GM20431 (cell line): ENCODE data around the gene DNAJC17.

Experiments used
- in situ Hi-C: fragments of 300-500 bp; cut with MseI, MboI; formaldehyde crosslinking; loops from one replicate; pipeline ENCODE4 v1.15.0; 2020; ENCODE audit warnings: low sequenced_read_pairs; ENCODE audit not compliant: unreplicated experiment

Gene DNAJC17

GRCh38 chr15:40793216-40793989, 13.9 kb downstream of the DNAJC17 start:
- in situ Hi-C loops: no loop called here

GRCh38 chr15:40792394-40792793, 14.9 kb downstream of the DNAJC17 start:
- in situ Hi-C loops: no loop called here

GRCh38 chr15:40790718-40791117, 16.6 kb downstream of the DNAJC17 start:
- in situ Hi-C loops: no loop called here

GRCh38 chr15:40789999-40790398, 17.3 kb downstream of the DNAJC17 start:
- in situ Hi-C loops: no loop called here

- in situ Hi-C loops: no loop called here
Observed at GRCh38 chr15:40789119-40789518, 18.2 kb downstream of the DNAJC17 start.

- in situ Hi-C loops: no loop called here
Observed at GRCh38 chr15:40787991-40788390, 19.3 kb downstream of the DNAJC17 start.

DNA sequence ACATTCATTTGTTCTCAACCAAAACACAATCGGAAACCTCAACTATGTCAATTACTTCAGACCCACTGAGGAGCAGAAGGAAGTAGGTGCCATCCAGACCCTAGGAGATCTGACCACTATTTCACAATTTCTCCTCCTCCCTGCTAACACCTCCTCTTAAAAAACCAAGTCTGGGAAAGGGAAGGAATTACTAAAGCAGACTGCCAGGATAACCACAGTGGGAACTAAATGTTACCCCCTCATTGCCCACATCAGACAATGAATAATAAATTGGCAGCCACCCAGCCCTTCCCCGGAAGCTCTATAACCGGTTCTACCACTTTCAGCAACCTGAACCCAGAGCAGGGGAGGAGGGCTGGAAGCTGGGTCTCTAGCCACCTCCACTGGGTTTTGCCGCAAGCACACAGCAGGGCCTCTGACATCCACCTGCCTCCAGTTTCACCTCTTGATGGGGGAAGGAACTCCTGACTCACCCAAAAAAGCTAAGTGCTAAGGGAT, 19.9 kb downstream of the DNAJC17 start:
- in situ Hi-C loops: no loop called here

DNA sequence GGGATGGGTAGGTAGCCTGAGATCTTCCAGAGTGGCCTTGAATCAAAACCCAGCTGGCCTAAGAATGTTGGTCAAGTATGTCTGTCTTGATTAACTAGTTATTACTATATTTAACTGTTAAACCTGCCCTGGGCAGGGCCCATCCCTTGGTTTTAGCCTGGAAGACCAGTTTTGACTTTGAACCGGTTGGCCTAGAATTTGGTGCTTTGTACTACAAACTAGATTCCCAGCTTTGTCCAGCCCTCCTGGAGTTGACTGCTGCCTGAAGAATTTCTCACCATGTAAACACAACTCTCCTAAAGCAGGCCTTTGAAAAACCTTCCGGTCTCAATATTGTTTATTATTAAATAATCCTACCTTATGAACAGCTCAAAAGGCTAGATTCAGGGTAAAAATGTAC, 21.5 kb downstream of the DNAJC17 start:
- in situ Hi-C loops: no loop called here

DNA sequence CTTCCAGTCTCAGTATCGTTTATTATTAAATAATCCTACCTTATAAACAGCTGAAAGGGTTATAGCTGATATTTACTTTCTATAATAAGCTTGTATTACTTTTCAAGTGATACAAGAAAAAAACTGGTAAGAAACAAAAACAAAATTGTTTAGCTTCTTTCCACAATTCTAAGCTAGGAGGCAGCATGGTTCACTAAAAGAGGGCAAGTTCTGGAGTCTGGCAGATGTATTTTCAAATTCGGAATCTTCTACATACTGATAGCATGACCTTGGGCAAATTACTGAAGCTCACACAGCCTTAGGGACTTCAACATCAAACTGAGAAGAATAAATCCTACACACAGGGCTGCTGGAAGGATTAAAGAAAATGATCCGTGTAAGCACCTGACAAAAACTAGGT, 22.1 kb downstream of the DNAJC17 start:
- in situ Hi-C loops: no loop called here

GRCh38 chr15:40782609-40783227, 24.6 kb downstream of the DNAJC17 start:
- in situ Hi-C loops: no loop called here

- in situ Hi-C loops: no loop called here
Observed at GRCh38 chr15:40776537-40777141, 30.6 kb downstream of the DNAJC17 start.

GRCh38 chr15:40775740-40776536, 31.3 kb downstream of the DNAJC17 start:
- in situ Hi-C loops: no loop called here

- in situ Hi-C loops: no loop called here
Observed at GRCh38 chr15:40775007-40775406, 32.3 kb downstream of the DNAJC17 start.

- in situ Hi-C loops: no loop called here
Observed at GRCh38 chr15:40773902-40774301, 33.4 kb downstream of the DNAJC17 start.

- in situ Hi-C loops: no loop called here
Observed at GRCh38 chr15:40773496-40773895, 33.8 kb downstream of the DNAJC17 start.

DNA sequence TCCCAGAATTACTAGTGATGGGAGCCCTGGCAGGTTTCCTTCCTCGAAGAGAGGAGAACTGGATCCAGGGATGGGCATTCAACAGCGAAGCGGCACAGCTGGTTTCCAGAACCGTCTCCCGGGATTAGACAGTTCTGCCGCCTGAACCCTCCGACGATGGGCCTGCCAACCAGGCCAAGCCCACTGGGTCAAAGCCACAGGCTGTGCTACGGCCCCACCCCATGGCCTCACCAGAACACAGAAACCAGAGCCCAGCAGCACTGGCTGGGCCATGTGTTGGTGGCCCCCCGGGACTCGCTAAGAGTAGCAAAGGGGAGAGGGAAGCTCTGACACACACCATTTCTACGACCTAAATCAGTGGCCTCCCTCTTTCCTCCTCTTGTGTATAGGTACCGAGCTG, 35.3 kb downstream of the DNAJC17 start:
- in situ Hi-C loops: no loop called here

GRCh38 chr15:40771242-40771641, 36.0 kb downstream of the DNAJC17 start:
- in situ Hi-C loops: no loop called here

GRCh38 chr15:40770147-40770721, 37.0 kb downstream of the DNAJC17 start:
- in situ Hi-C loops: no loop called here

- in situ Hi-C loops: no loop called here
Observed at GRCh38 chr15:40769274-40770146, 37.8 kb downstream of the DNAJC17 start, which contains the start of gene C15orf62. Gene C15orf62, plus strand, starts transcription at chr15:40769980. Its CDS starts 516 bp downstream, at chr15:40770496.
